ENCODE results near the gene RNF31.

The RNF31 gene

GRCh38 chr14:24156840-24157239 lies 9.5 kb downstream of the RNF31 start:
- peaks cover 7% of the 10 kb centered on the region for H3K79me2 ChIP-seq (ENCODE audit: low read length)
- H3K27ac ChIP-seq (ENCODE audit: low read length): no peak overlapping the region
- no peak for TF ChIP-seq EZH2phosphoT487 (IDR thresholded peaks at IDR 0.05; ENCODE audit: low read length)
- no peaks in the 10 kb centered on the region for H3K9me3 ChIP-seq (replicated peaks; ENCODE audit: insufficient read depth, low read length)
- no peaks in the 10 kb centered on the region for H3K4me1 ChIP-seq (ENCODE audit: low read length)
- DNase-seq: no peak
- H3K36me3 ChIP-seq (replicated peaks; ENCODE audit: insufficient read depth, low read length): no peaks in the 10 kb centered on the region
- H4K20me1 ChIP-seq (ENCODE audit: insufficient read depth, low read length): no peaks in the 10 kb centered on the region
- no peak overlapping the region for H3K9ac ChIP-seq (ENCODE audit: low read length)
- H3K4me2 ChIP-seq (ENCODE audit: low read depth, low read length): no peak overlapping the region
- no peaks in the 10 kb centered on the region for H3K9me2 ChIP-seq (replicated peaks; ENCODE audit: insufficient read depth, low read length)
- H2AFZ ChIP-seq (ENCODE audit: low read length): no peak overlapping the region
- H3K4me3 ChIP-seq (ENCODE audit: low read length): no peak overlapping the region
- H3F3A ChIP-seq (ENCODE audit: insufficient read depth, low read length): no peaks in the 10 kb centered on the region
- no peaks in the 10 kb centered on the region for H3K27me3 ChIP-seq (replicated peaks; ENCODE audit: insufficient read depth, low read length)

GRCh38 chr14:24157331-24157730 lies 10.0 kb downstream of the RNF31 start:
- Histone ChIP-seq H3K9me2 (replicated peaks; ENCODE audit: insufficient read depth, low read length) (no peaks in the 10 kb centered on the region), H2AFZ (ENCODE audit: low read length) (no peak overlapping the region), H3K9ac (ENCODE audit: low read length) (no peak overlapping the region), H3K9me3 (replicated peaks; ENCODE audit: insufficient read depth, low read length) (no peaks in the 10 kb centered on the region), H3K4me3 (ENCODE audit: low read length) (no peak overlapping the region), H3K27ac (ENCODE audit: low read length) (no peak overlapping the region), H3F3A (ENCODE audit: insufficient read depth, low read length) (no peaks in the 10 kb centered on the region), H4K20me1 (ENCODE audit: insufficient read depth, low read length) (no peaks in the 10 kb centered on the region), H3K79me2 (ENCODE audit: low read length) (peaks cover 12% of the 10 kb centered on the region), H3K36me3 (replicated peaks; ENCODE audit: insufficient read depth, low read length) (no peaks in the 10 kb centered on the region), H3K4me1 (ENCODE audit: low read length) (no peaks in the 10 kb centered on the region), H3K4me2 (ENCODE audit: low read depth, low read length) (no peak overlapping the region), H3K27me3 (replicated peaks; ENCODE audit: insufficient read depth, low read length) (no peaks in the 10 kb centered on the region)
- TF ChIP-seq EZH2 (optimal IDR thresholded peaks at IDR 0.05; ENCODE audit: low read depth, low read length): no peak
- no peak for TF ChIP-seq CTCF (IDR thresholded peaks at IDR 0.05; ENCODE audit: low read length)
- TF ChIP-seq EZH2phosphoT487 (IDR thresholded peaks at IDR 0.05; ENCODE audit: low read length): no peak
- DNase-seq: no peak

- Histone ChIP-seq H4K20me1 (ENCODE audit: insufficient read depth, low read length) (no peaks in the 10 kb centered on the region), H3K9me3 (replicated peaks; ENCODE audit: insufficient read depth, low read length) (no peaks in the 10 kb centered on the region), H3K4me3 (ENCODE audit: low read length) (no peak overlapping the region), H3K9me2 (replicated peaks; ENCODE audit: insufficient read depth, low read length) (no peaks in the 10 kb centered on the region), H3K36me3 (replicated peaks; ENCODE audit: insufficient read depth, low read length) (no peaks in the 10 kb centered on the region), H2AFZ (ENCODE audit: low read length) (no peak overlapping the region), H3F3A (ENCODE audit: insufficient read depth, low read length) (no peaks in the 10 kb centered on the region), H3K4me2 (ENCODE audit: low read depth, low read length) (no peak overlapping the region), H3K9ac (ENCODE audit: low read length) (no peak overlapping the region), H3K27me3 (replicated peaks; ENCODE audit: insufficient read depth, low read length) (no peaks in the 10 kb centered on the region), H3K79me2 (ENCODE audit: low read length) (peaks cover 12% of the 10 kb centered on the region), H3K27ac (ENCODE audit: low read length) (no peak overlapping the region; the same call in 1 of the 2 replicates), H3K4me1 (ENCODE audit: low read length) (no peaks in the 10 kb centered on the region)
- no peak for DNase-seq
- TF ChIP-seq EZH2phosphoT487 (IDR thresholded peaks at IDR 0.05; ENCODE audit: low read length): no peak
- TF ChIP-seq EZH2 (optimal IDR thresholded peaks at IDR 0.05; ENCODE audit: low read depth, low read length): no peak
- TF ChIP-seq CTCF (IDR thresholded peaks at IDR 0.05; ENCODE audit: low read length): no peak
These were observed 12.6 kb downstream of the RNF31 start for GRCh38 chr14:24159777-24160498.

GRCh38 chr14:24160499-24160849 lies 13.2 kb downstream of the RNF31 start:
- H4K20me1 ChIP-seq (ENCODE audit: insufficient read depth, low read length): no peaks in the 10 kb centered on the region
- no peaks in the 10 kb centered on the region for H3F3A ChIP-seq (ENCODE audit: insufficient read depth, low read length)
- peaks cover 12% of the 10 kb centered on the region for H3K79me2 ChIP-seq (ENCODE audit: low read length)
- no peaks in the 10 kb centered on the region for H3K27me3 ChIP-seq (replicated peaks; ENCODE audit: insufficient read depth, low read length)
- DNase-seq: no peak
- H3K9ac ChIP-seq (ENCODE audit: low read length): no peak overlapping the region
- H3K36me3 ChIP-seq (replicated peaks; ENCODE audit: insufficient read depth, low read length): no peaks in the 10 kb centered on the region
- H3K4me1 ChIP-seq (ENCODE audit: low read length): no peaks in the 10 kb centered on the region
- peak overlapping the region; percentile 23; the same call in 1 of the 2 replicates for H3K27ac ChIP-seq (ENCODE audit: low read length)
- TF ChIP-seq CTCF (IDR thresholded peaks at IDR 0.05; ENCODE audit: low read length): no peak
- no peaks in the 10 kb centered on the region for H3K9me2 ChIP-seq (replicated peaks; ENCODE audit: insufficient read depth, low read length)
- H3K4me2 ChIP-seq (ENCODE audit: low read depth, low read length): no peak overlapping the region
- H2AFZ ChIP-seq (ENCODE audit: low read length): no peak overlapping the region
- no peaks in the 10 kb centered on the region for H3K9me3 ChIP-seq (replicated peaks; ENCODE audit: insufficient read depth, low read length)
- H3K4me3 ChIP-seq (ENCODE audit: low read length): no peak overlapping the region
